Spleen (tissue), 11 donors: ENCODE results near the gene SETDB2. TPM values are rescaled to one million over a fixed set of nuclear protein-coding genes. Genes with fewer than 3 reads are reported as not detected.

ENCODE experiments used
- DNase-seq: peaks from one replicate; pipeline ENCODE4 v3.0.0-alpha.2; 2020
- H3K27ac ChIP-seq, 8 donors: fragments of 200-600 bp; sonication (generic) in 7 of 8; 1 replicate in 4 of 8; 2 replicates in 4 of 8; pipeline versions ENCODE4 v1.5.0 to v1.8.0; 2016 to 2021; ENCODE audit warnings: inconsistent platforms in 4 of 8, mild to moderate bottlenecking in 4 of 8, moderate library complexity in 1 of 8
- H3K27me3 ChIP-seq, 7 donors: fragments of 200-600 bp; sonication (generic) in 6 of 7; replicated peaks in 1 of 7; 1 replicate in 4 of 7; 2 replicates in 3 of 7; pipeline versions ENCODE4 v1.5.0 to v1.8.0; 2016 to 2021; ENCODE audit warnings: inconsistent platforms in 3 of 7, mild to moderate bottlenecking in 1 of 7
- H3K36me3 ChIP-seq, 6 donors: fragments of 200-600 bp; sonication (generic) in 5 of 6; 1 replicate in 4 of 6; 2 replicates in 2 of 6; pipeline versions ENCODE4 v1.5.0 to v1.8.0; 2016 to 2021; ENCODE audit warnings: inconsistent platforms in 2 of 6
- H3K4me1 ChIP-seq, 6 donors: fragments of 200-600 bp; sonication (generic) in 5 of 6; 1 replicate in 3 of 6; 2 replicates in 3 of 6; pipeline versions ENCODE4 v1.5.0 to v1.8.0; 2016 to 2021; ENCODE audit warnings: inconsistent platforms in 3 of 6
- H3K4me3 ChIP-seq, 8 donors: fragments of 200-600 bp; sonication (generic) in 7 of 8; 1 replicate in 4 of 8; 2 replicates in 4 of 8; pipeline versions ENCODE4 v1.5.0 to v1.8.0; 2016 to 2021; ENCODE audit warnings: inconsistent platforms in 4 of 8, mild to moderate bottlenecking in 4 of 8, moderate library complexity in 2 of 8
- H3K9me3 ChIP-seq, 8 donors: fragments of 200-600 bp; sonication (generic) in 7 of 8; 1 replicate in 4 of 8; 2 replicates in 4 of 8; pipeline versions ENCODE4 v1.5.0 to v1.8.0; 2016 to 2021; ENCODE audit warnings: inconsistent platforms in 4 of 8
- CTCF ChIP-seq, 11 experiments: fragments of 200-600 bp in 7 of 11; fragments of 450-650 bp in 4 of 11; sonication (generic) in 4 of 11; IDR thresholded peaks in 8 of 11; conservative IDR thresholded peaks in 3 of 11; 1 replicate in 7 of 11; 2 replicates in 4 of 11; pipeline versions ENCODE4 v1.4.0 to v1.8.0; 2016 to 2021; ENCODE audit warnings: antibody characterized with exemption in 11 of 11, inconsistent platforms in 4 of 11, mild to moderate bottlenecking in 1 of 11
- POLR2A ChIP-seq, 3 donors: fragments of 450-650 bp; IDR thresholded peaks; one replicate each; pipeline ENCODE4 v1.5.1; 2017; ENCODE audit warnings: antibody characterized with exemption in 3 of 3, mild to moderate bottlenecking in 1 of 3
- POLR2AphosphoS5 ChIP-seq, 3 donors: sonication (generic); formaldehyde crosslinking; IDR thresholded peaks; one replicate each; pipeline ENCODE4 v1.5.1; 2017; ENCODE audit warnings: antibody characterized with exemption in 3 of 3
- WGBS, 5 donors: extraction: QIAGEN DNeasy Blood & Tissue Kit in 3 of 5; methylation state at CpG; one replicate each; pipeline versions ENCODE4 v1.1.5 to v1.1.7; 2013 to 2018; 5-methylcytosine and 5-hydroxymethylcytosine counted together
- intact Hi-C: fragments of 100-400 bp; cut with DNase I; formaldehyde crosslinking; loops from one replicate; pipeline ENCODE4 v1.15.0; 2023; ENCODE audit warnings: low total_unique reads
- polyA plus RNA-seq, 3 donors: library from polyadenylated mRNA; stranded (reverse); fragments of 200-250 nt; gene quantifications; one replicate each; pipeline ENCODE4 v1.2.1, GENCODE V29; 2013
- total RNA-seq, 7 donors: library from RNA; depleted of rRNA in 3 of 7; stranded (reverse); fragments of >200 nt in 3 of 7; fragmentation: NEBNext Ultra II Directional in 4 of 7; extraction: Animal tissue kit (Norgen Biotek cat#: 25700) in 4 of 7; gene quantifications; one replicate each; pipeline versions ENCODE4 v1.1.0 to v1.2.1, GENCODE V29; 2016 to 2021
- donor health status: healthy with polysubstance abuse.
- donor health status: DM: no; HTN: no; CAD: no; lungs with moderate emphysema.
- donor health status: DM: no; HTN: no; CAD: no.
- donor health status: Bipolar disorder and iron deficiency.
- donor health status: healthy.
- donor health status: DM: no; HTN: no; CAD: no.
- donor health status: DM: yes; HTN: yes; CAD: no.

SETDB2 gene
- total and polyA plus RNA-seq, 10 donors: 5.4 to 26.7 (median 20.0) TPM

GRCh38 chr13:49439609-49440008 lies 4.5 kb upstream of the SETDB2 start:
- H3K27me3 ChIP-seq: no peaks in the 10 kb centered on the region
- H3K27ac ChIP-seq: no peak overlapping the region
- no peak for DNase-seq
- H3K4me3 ChIP-seq: no peak overlapping the region
- peaks cover 0 to 12% (median 8%) of the 10 kb centered on the region in 6 donors for H3K4me1 ChIP-seq
- no peaks in the 10 kb centered on the region for H3K36me3 ChIP-seq
- intact Hi-C loops: no loop called here
- TF ChIP-seq CTCF (IDR thresholded peaks at IDR 0.05 in 8 of 11, conservative IDR thresholded peaks at IDR 0.05 in 3 of 11): no peak
- no peak for TF ChIP-seq POLR2A (IDR thresholded peaks at IDR 0.05)
- no peak for TF ChIP-seq POLR2AphosphoS5 (IDR thresholded peaks at IDR 0.05)
- H3K9me3 ChIP-seq: no peaks in the 10 kb centered on the region
- WGBS, 5 donors: 58 to 76% (median 71%) methylated on average over 2 of the region's 2 CpGs

GRCh38 chr13:49441312-49441711 lies 2.8 kb upstream of the SETDB2 start:
- 96 to 98% (median 97%) methylated on average over 3 of the region's 3 CpGs for whole genome bisulfite sequencing, 5 donors
- TF ChIP-seq POLR2A (IDR thresholded peaks at IDR 0.05): no peak
- TF ChIP-seq CTCF (IDR thresholded peaks at IDR 0.05 in 8 of 11, conservative IDR thresholded peaks at IDR 0.05 in 3 of 11): no peak
- TF ChIP-seq POLR2AphosphoS5 (IDR thresholded peaks at IDR 0.05): no peak

GRCh38 chr13:49441846-49442245 lies 2.2 kb upstream of the SETDB2 start:
- H3K36me3 ChIP-seq: no peaks in the 10 kb centered on the region
- H3K9me3 ChIP-seq: no peaks in the 10 kb centered on the region
- H3K4me3 ChIP-seq: no peak overlapping the region
- TF ChIP-seq POLR2A (IDR thresholded peaks at IDR 0.05) (no peak), POLR2AphosphoS5 (IDR thresholded peaks at IDR 0.05) (no peak), CTCF (IDR thresholded peaks at IDR 0.05 in 8 of 11, conservative IDR thresholded peaks at IDR 0.05 in 3 of 11) (no peak)
- H3K4me1 ChIP-seq: peaks cover 11 to 34% (median 29%) of the 10 kb centered on the region in 6 donors
- no peak for DNase-seq
- WGBS, 5 donors: 72 to 93% (median 85%) methylated on average over 2 of the region's 2 CpGs
- H3K27ac ChIP-seq: no peak overlapping the region
- H3K27me3 ChIP-seq: no peaks in the 10 kb centered on the region
- intact Hi-C loops: no loop called here

More at GRCh38 chr13:49441312-49441711, 2.8 kb upstream of the SETDB2 start:
- DNase-seq: no peak
- no peak overlapping the region for H3K27ac ChIP-seq
- H3K4me3 ChIP-seq: no peak overlapping the region
- peaks cover 7 to 29% (median 24%) of the 10 kb centered on the region in 6 donors for H3K4me1 ChIP-seq
- H3K36me3 ChIP-seq: no peaks in the 10 kb centered on the region
- H3K27me3 ChIP-seq: no peaks in the 10 kb centered on the region
- no peaks in the 10 kb centered on the region for H3K9me3 ChIP-seq
- intact Hi-C loops: no loop called here

- Histone ChIP-seq H3K9me3 (no peaks in the 10 kb centered on the region), H3K27me3 (no peaks in the 10 kb centered on the region), H3K27ac (peak overlapping the region; percentile 79 to 98 (median 98)), H3K4me3 (peak overlapping the region; percentile 22 to 95 (median 86)), H3K4me1 (peaks cover 17 to 49% (median 43%) of the 10 kb centered on the region in 6 donors), H3K36me3 (no peaks in the 10 kb centered on the region)
- WGBS, 5 donors: 5 to 13% (median 11%) methylated on average over 10 of the region's 10 CpGs
- intact Hi-C loops: no loop called here
- TF ChIP-seq POLR2A (IDR thresholded peaks at IDR 0.05) (no peak), CTCF (IDR thresholded peaks at IDR 0.05 in 8 of 11, conservative IDR thresholded peaks at IDR 0.05 in 3 of 11) (no peak), POLR2AphosphoS5 (IDR thresholded peaks at IDR 0.05) (no peak)
- DNase-seq: no peak
Measured at GRCh38 chr13:49443357-49443703, 744 bp upstream of the SETDB2 start.
